Hippocampal formation (tissue), 2 donors: ENCODE data around the gene ARMH1.
A peak's percentile ranks its signal among the peaks of the same experiment; 100 is the strongest.

Source experiments
- DNase-seq, 2 donors: peaks; one replicate each; lab custom pipeline; 2025; lab: John Stamatoyannopoulos, UW

The ARMH1 gene

DNA sequence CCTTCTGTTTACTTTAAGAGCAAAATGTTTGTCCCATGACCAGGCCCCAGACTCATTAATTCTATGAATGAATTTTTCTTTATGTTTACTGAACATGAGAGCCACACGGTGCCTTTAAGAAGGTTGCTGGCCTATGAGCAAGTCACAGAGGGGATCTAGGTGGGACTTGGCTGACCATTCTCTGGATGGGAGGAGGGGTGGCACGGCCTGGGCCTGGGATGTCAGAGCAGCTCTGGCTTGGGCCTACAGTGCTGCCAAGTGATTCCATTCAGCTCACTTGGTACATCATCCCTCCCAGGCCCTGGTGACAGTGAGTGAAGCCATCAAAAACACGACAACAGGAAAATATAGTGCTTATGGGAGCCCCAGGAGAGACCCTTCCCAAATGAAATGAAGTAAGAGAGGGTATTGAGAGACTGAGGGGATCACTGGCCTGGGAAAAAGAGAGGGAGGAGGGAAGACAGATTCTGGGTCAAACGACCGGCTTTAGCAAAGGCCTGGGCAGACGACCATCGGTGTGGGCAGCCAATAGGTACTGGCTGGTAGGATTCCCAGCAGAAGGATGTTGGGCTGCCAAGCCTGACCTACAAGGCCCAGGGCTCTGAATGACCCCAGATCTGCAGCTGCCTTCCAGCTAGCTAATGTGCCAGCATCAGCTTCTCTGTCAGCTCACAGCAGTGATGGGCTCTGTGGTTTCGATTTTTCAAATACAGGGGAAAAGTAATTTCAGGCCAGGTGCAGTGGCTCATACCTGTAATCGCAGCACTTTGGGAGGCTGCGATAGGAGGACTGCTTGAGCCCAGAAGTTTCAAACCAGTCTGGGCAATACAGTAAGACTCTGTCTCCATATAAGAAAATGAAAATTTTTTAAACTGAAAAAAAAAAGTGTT is 3.5 kb upstream of the ARMH1 start:
- no peak for DNase-seq

DNA sequence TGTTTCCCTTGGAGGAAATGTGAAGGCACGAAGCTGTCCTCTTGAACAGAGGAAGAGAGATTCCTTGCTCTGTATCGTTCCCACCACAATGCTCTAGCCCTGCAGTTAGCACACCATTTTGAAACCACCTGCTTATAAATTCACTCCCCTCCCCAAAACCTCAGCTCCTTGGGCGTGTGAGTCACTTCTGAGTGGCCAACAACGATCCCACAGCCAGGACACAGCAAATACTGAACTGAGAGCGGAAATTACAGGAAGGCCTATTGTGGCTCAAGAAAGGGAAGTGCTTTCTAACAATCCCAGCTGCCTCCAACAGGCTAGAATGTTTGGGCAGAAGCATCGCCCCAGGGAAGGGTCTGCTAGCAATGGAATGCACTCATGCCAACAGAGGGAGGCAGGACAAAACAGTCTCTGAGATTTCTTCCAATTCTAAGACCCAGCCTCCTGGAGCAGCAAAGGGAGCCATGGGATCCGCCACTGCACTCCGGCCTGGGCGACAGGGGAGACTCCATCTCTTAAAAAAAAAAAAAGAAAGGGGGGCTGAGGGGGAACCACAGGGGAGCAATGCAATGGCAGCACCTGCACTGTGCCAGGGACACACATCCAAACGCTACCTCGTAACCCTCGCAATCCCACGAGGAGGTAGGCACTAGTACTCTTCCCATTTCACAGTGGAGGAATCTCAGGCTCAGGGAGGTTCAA is 2.1 kb upstream of the ARMH1 start:
- peak in 1 of 2 donors; percentile 33 for DNase-seq

DNA sequence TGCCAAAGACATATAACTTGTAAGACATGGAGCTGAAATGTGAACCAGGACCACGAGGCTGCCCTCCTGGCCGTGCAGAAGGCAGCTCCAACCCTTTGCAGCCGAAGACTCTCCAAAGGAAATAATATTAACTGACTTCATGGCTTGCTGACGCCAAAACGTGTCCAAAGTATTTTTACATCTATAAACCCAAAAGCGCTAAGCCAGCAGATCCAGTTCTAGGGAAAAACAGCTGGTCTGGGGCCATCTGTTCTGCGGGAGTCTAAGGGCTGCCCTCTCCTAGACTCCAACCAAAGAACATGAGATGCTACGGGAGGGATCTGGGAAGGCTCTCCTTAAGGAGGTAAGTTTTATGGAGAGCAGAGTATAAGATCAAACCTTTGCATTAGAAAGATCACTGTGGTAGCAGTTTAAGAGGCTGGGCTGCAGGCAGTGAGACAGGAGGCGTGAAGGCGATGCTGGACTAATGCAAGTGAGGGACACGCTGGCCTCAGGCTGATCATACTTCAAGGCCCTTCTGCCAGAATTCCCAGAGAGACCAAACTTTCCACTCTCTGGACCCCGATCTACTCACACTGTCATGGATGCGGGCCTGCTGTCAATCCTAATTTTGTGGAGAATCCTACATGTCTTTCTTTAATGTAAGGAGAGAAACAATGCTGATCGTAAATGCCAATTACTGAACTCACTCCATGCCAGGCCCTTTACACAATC is 1.4 kb upstream of the ARMH1 start:
- DNase-seq: no peak

DNA sequence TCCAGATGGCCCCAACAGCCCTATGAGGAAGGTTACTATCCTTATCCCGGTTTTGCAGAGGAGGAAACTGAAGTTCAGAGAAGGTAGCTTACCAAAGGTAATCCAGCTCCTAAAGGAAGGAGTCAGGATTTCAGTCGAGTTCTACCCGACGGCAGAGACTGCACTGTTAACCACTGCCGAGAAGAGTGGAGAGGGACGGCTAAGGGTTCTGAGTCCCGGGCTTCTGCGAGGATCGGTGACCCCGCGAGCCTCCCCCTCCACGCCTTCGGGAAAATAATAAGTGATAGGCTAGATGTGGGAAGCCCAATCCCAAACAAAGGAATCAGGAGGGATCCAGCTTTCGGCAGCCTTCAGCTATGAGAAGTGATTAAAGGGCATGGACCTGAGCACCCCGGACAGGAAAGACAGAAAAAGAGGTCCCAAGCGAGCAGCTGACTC is 820 bp upstream of the ARMH1 start:
- DNase-seq: no peak

DNA sequence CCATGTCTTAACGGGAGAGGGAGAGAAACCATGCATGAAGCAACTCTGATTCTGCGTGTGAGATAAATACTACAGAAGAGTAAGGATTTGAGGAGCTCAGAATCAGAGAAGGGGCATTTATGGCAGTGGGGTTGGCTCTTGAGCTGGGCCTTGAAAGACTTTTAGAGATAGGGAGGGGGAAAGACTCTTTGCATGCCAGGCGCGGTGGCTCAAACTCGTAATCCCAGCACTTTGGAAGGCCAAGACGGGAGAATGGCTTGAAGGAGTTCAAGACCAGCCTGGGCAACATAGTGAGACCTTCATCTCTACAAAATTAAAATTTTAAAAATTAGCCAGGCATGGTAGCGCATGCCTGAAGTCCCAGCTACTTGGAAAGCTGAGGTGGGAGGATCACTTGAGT is 672 bp downstream of the ARMH1 start:
- DNase-seq: no peak

DNA sequence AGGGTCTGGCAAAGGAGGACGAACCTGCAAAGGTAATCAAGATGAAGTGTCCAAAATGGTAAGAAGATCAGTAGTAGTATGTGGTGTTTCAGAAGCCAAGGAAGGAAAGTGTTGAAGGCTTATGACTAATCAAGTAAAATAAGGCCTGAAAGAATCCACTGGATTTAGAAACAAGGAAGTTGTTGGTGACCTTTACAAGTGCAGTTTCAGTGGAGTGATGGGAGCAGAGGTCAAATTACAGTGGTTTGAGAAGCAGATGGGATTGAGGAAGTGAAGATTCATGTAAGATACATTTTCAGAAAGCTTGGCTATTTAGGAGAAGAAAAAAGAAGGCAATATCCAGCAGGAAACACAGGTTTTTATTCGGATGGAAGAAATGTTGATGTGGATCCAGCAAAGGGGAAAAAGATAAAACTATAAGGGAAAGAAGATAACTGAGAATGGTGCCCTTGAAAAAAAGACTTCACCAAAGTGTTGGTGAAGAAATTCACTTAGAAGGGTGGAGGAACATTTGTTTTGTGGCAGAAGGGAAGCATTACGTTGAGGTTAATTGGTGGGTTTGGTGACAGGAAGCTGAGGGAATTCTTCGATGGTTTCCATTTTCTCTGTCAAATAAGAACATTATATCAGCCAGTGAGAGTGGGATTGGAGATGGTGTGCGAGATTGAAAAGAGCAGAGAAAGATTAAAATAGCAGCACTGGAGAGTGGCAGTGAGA is 2.1 kb downstream of the ARMH1 start:
- DNase-seq: no peak

DNA sequence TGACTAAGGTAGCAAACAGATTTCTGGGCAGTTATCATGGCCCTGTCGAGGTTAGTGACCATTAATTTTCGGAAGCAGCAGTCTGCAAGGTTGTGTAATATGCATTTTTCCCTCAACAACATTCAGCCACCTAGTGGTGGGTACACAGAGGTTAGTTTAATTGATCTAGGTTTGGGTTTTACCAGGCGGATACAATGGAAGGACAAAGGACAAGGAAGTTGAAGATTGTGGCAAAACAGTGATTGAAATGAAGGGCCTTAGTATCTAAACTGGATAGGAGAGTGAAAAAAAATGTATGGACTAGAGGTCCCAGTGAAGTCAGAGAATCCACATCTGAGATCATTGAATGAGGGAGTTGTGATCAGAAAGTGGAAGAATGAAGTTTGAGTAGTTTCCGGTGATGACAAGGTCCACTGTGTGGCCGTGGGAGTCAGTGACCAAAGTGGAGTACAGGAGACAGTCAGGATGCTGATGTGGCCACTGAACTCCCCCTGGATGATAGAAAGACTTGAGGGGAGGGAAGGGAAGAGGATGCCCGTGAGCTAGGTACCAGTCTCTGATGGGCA is 2.8 kb downstream of the ARMH1 start:
- no peak for DNase-seq

DNA sequence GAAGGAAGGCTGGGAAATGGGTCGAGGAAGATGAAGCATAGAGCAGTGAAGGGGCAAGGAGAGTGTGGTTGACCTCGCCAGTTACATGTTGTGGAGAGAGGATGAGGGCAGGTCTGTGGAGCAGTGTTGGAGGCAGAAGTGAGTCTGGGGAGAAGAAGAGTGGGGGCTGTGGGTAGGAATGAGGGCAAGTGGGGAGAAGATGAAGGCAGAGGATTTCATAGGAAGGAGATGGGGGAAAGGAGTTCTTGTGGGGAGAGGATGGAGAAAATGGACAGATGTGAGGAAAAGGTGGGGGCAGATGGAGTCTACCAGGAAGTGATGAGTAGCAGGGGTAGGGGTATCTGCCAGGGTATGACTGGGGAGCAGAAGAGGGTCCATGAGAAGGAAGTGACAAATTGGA is 3.6 kb downstream of the ARMH1 start:
- no peak for DNase-seq

DNA sequence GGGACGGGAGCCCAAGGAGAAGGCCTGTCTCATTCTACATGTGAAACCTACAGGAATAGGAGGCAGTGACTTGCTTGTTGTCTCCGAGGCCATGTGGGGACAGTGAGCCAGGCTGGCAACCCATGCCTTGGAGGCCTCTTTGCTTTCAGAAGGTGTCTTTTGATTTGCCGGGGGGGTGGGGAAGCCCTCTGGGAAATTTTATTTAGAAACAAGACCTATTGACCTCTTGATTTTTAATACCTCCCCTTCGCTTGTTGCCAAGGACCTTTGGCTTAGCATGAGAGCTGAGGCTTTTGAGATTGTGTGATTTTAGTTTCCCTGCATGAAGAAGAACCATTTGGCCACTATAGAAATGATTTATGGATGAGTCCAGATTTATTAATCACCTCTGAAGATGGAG is 4.1 kb downstream of the ARMH1 start:
- DNase-seq: no peak

DNA sequence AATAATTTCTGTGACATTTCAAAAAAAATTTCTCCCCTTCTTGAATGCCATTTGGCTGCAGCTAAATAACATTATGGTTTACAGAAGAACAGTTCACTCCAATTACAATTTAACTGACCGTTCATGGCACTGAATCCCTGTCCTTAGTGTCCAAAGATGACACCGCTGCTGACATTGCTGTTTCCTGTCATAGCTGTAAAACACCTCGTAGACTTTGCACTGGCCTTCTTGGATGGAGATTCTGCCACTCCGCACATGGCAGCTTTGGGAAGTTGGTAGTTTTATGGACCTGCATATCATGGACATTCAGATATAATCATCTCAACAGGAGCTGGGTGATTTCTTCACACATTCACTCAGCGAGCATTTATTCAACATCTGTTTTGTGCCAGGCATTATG is 5.0 kb downstream of the ARMH1 start:
- no peak for DNase-seq

DNA sequence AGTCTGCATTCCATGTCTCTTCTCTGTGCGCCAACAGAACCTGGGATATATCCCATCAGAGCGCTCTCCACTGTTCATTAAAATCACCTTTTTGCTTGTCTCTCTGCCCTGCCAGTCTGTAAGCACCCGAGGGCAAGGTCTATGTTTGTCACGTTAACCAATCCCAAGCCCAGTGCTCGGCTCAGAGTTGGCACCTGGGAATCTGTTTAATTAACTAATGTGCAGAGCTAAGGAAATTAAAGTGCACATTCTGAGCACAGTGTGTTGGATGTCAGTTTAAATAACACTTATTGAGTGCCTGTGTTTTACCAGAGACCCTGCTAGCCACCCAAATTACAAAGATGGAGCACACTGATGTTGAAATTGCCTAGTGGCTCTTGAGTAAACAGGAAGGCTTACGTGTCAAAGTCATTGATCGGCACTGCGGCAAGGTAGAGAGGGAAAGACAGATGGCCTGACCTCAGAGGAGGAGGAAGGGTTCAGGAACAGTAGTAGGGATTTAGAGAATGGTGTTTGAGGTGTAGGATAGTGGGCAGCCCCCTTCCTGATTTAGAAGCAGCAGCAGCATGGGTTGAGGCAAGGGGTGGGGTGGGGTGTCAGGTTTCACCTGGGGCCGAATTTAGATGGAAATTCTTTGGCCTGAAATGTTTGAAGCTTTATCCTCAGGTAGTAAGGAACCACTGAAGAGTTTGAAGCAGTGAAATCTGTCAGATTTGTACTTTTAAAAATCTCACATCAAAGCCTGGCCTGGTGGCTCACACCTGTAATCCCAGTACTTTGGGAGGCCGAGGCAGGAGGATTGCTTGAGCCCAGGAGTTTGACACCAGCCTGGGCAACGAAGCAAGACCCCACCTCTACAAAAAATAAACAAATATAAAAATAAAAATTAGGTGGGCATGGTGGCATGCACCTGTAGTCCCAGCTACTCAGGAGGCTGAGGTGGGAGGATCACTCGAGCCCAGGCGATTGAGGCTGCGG is 7.7 kb downstream of the ARMH1 start:
- DNase-seq: no peak

DNA sequence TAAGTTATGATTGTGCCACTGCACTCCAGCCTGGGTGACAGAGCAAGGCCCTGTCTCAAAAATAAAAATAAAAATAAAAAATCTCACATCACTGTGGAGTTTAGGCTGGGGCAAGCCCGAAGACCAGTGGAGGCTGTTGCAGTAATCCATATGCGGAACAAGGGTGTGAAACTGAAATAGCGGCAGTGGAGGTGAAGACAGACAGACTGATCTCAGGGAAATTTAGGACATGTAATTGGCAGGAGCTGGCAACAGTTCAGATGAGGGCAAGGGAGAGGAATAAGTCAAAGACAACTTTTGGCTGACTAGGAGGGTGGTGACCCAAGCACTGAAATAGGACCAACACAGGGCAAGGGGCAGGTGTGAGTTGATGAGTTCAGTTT is 8.4 kb downstream of the ARMH1 start:
- DNase-seq: no peak

DNA sequence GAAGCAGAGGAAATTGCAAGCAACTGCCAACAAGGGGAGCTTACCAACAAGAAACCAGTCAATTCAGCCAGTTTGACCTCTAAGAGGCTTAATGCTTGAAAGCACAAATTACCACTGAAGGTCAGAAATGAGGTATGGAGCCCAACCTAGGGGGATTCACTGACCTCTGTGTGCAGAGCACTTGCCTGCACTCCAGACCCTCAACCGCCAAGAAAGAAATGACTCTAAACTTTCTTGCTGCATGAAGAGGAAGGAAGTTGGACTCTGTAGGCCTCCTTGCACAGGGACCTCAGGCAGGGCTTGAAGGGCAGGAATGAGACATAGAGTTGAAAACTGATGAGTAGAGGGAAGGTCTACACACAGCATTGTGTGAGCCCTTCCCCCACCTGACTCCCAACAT is 10.0 kb downstream of the ARMH1 start:
- no peak for DNase-seq

DNA sequence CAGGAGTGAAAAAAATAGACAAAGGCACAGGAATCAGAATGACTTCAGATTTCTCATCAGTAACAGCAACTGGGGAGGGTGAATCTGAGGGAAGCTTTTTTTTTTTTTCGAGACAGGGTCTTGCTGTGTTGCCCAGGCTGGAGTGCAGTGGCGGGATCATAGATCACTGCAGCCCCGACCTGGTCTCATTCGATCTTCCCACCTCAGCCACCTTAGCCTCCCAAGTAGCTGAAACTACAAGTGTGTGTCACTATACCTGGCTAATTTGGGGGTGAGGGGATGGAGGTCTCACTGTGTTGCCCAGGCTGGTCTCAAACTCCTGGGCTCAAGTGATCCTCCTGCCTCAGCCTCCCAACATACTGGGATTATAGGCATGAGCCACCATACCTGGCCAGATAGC is 10.7 kb downstream of the ARMH1 start:
- DNase-seq: no peak

DNA sequence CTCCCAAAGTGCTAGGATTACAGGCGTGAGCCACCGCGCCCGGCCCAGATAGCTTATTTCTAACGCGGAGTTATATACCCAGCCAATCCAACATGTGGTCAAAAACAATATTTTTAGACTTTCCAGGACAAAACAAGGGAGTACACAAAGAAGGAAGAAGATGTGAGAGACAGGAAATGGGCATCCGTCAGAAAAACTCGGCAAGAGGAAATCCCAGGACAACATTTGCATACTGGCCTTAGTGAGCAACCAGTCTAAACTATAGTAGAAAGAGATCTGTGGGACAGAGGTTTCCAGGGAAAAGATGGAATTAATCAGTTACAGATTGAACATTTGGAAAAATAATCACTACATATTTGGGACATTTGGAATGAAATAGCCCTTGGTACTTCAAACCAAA is 11.4 kb downstream of the ARMH1 start:
- DNase-seq: no peak

DNA sequence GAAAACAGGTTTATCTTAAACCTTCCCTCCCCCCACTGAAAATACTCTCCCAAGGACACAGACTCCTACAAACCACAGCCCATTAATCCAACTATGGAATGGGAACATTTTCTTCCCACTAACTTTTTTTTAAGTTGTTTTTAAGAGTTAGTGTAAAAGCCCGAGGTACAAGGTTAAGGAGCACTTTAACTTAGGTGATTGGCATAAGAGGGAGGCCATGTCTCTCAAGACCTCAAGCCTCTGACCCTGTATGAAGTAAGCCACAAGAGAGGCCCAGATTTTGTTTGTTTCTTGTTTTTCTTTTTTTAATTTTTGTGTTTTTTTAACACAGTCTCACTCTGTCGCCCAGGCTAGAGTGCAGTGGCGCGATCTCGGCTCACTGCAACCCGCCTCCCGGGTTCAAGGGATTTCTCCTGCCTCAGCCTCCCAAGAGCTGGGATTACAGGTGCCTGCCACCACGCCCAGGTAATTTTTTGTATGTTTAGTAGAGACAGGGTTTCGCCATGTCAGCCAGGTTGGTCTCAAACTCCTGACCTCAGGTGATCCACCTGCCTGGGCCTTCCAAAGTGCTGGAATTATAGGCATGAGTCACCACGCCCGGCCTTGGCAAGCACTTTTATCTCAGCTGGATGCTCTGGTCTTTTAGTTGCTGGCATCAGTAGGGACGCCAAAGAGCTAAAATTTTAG is 14.4 kb downstream of the ARMH1 start:
- no peak for DNase-seq

DNA sequence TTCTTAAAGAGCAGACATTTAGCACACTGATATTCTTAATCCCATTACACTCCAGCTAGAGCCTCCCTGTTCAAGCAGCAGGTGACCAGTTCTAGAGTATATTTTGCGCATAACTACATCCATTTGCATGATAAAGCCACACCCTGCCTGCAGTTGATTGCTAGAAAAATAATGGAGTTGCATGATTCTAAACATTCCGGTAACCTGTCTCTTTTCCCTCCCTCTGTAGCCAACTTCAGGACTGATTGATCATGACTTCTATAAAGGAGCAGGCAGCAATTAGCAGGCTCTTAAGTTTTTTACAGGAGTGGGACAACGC is 14.9 kb downstream of the ARMH1 start:
- DNase-seq: no peak

DNA sequence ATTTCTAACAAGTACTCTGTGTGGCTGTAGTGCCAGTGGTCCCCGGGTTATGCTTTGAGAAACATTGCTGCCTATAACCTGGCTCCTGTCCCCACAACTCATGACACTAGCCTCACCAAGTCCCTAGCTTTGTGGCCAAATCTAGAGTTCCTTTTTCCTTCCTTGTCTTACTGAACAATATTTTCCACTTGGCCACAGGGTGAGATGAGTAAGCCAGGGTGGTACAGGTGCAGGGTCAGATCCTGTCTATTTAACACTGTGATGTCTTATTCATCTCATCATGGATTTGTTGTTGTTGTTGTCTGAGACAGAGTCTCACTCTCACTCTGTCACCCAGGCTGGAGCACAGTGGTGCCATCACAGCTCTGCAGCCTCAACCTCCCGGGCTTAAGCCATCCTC is 18.6 kb downstream of the ARMH1 start:
- DNase-seq: no peak

DNA sequence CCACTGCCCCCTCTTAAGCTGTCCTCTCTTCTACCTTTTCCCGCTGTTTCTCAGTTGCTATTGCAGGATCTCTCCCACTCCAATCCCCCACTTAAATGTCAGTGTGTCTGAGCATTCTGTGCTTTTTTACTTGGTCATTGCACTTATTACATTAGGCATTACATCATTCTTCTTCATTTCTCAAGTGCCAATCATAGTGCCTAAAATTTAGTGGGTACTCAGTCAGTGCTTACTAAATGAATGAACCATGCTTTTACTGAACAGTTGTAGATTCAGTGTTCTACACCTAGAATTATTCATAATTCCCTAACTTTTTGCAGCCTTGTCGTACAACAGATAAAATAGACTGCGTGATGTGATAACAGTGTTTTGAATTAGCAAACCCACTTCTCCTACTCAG is 19.4 kb downstream of the ARMH1 start:
- no peak for DNase-seq

DNA sequence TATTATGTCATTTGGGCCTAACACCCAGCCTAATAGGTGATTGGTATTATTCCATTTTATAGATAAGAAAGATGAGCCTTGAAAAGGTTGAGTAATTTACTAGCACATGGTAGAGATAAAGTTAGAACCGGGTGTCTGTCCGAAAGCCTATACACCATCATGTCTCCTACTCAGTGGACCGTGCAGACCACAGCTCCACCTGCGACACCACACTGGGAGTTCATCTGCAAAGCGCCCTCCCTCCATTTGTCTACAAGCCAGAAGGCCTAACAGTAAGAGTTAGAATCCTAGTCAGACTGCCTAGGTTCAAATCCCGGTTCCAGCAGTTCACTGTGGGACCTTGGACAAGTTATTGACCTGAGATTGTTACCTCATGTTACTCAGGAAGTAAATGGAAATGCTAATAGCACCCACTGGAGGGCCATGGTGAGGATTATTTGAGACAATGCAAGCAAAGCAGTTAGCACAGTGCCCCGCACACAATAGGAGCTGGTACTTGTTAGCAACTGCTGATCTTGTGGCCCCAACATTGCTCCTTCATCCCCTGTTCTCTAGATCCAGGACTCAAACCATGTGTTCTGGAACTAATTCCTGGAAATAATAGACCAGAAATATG is 20.5 kb downstream of the ARMH1 start:
- DNase-seq: no peak
